Neural cell (in vitro differentiated cells): Measurements from ENCODE around the gene CAMK2B.

Experiments used
- CTCF ChIP-seq: fragments of 450-650 bp; IDR thresholded peaks from 2 replicates; pipeline ENCODE4 v1.5.1; 2014; ENCODE audit warnings: antibody characterized with exemption, mild to moderate bottlenecking, moderate library complexity; ENCODE audit not compliant: poor library complexity, severe bottlenecking
- EZH2 ChIP-seq: fragments of 200-600, 300-800 bp; shearing (Covaris generic), sonication (generic); IDR thresholded peaks from 2 replicates; pipeline ENCODE4 v1.6.1; 2014; ENCODE audit warnings: antibody characterized with exemption, low read length, borderline replicate concordance, mild to moderate bottlenecking; ENCODE audit not compliant: insufficient read depth, poor library complexity, severe bottlenecking

DNA sequence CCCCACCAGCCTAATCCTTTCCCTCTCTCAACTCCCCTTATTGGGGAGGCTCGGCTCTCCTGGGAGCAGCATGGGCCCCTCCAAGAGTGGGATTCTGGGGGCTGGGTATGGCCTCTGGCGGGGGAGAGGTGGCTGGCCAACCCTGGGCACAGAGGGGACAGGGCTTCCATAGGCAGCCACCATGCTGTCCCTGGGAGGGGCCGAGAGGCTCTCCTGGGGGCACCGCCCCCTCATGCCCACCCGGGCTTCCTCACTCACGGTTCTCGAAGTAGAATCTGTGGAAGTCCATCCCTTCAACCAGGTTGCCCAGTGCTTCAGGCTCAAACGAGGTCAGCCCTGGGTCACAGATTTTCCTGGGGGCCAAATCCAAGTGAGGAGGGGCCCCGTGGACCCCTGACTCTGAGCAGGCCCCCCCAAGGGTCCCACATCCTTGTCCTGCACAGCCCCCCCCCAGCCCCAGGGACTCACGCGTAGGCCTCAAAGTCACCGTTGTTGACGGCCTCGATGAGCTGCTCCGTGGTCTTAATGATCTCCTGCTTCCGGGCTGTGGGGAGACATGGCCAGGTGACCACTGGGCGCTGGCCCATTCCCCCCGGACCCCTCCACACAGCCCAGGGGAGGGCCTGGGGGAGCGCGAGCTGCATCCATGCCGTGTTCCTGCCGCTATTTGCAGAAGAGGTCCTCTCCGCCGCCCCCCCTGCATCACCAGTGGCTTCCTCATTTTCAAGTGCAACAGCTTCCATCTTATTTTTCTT, 104.9 kb downstream of the CAMK2B start:
- TF ChIP-seq CTCF, result no peak
- TF ChIP-seq EZH2, result no peak
